ENCODE results near the gene AP3B1.
A peak's percentile ranks its signal among the peaks of the same experiment; 100 is the strongest.

AP3B1 gene

GRCh38 chr5:78323241-78323640, 28.7 kb upstream of the AP3B1 start:
- Mint-ChIP-seq H3K27ac (no peak overlapping the region), H3K4me1 (peaks cover 14% of the 10 kb centered on the region), H3K27me3 (ENCODE audit: low read depth, poor library complexity) (no peaks in the 10 kb centered on the region), H3K36me3 (ENCODE audit: low read depth) (no peaks in the 10 kb centered on the region), H3K4me3 (no peak overlapping the region), H3K9me3 (no peaks in the 10 kb centered on the region)
- DNase-seq: no peak
- no peak for TF ChIP-seq CTCF (IDR thresholded peaks at IDR 0.05)

DNA sequence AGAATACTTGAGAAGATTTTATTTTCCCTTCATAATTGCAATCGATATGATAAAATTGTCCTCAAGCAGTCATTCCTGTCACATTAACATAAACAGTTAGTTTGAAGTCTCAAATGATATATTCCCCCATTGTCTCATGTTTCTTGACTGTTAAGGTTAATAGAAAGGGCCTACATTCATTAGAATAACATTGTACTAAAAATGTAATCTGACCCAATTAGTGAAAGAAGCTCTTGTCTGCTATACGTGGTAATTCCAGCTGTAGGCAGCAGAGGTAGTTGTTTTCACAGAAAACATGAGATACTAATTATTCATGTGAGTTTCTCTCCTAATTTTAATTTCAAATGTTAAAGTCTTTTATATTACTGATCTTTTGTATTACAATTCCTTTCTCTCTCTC, 25.9 kb upstream of the AP3B1 start:
- no peak overlapping the region for H3K4me3 Mint-ChIP-seq
- H3K4me1 Mint-ChIP-seq: peaks cover 14% of the 10 kb centered on the region
- no peak overlapping the region for H3K27ac Mint-ChIP-seq
- DNase-seq: no peak
- H3K27me3 Mint-ChIP-seq (ENCODE audit: low read depth, poor library complexity): no peaks in the 10 kb centered on the region
- H3K36me3 Mint-ChIP-seq (ENCODE audit: low read depth): no peaks in the 10 kb centered on the region
- TF ChIP-seq CTCF (IDR thresholded peaks at IDR 0.05): peak; percentile 52
- peaks cover 2% of the 10 kb centered on the region for H3K9me3 Mint-ChIP-seq

- Mint-ChIP-seq H3K9me3 (peaks cover 20% of the 10 kb centered on the region), H3K4me1 (peaks cover 14% of the 10 kb centered on the region), H3K4me3 (no peak overlapping the region), H3K27me3 (ENCODE audit: low read depth, poor library complexity) (no peaks in the 10 kb centered on the region), H3K27ac (no peak overlapping the region), H3K36me3 (ENCODE audit: low read depth) (peaks cover 13% of the 10 kb centered on the region)
- no peak for TF ChIP-seq CTCF (IDR thresholded peaks at IDR 0.05)
- DNase-seq: no peak
Measured at GRCh38 chr5:78318337-78318736, 23.8 kb upstream of the AP3B1 start.

DNA sequence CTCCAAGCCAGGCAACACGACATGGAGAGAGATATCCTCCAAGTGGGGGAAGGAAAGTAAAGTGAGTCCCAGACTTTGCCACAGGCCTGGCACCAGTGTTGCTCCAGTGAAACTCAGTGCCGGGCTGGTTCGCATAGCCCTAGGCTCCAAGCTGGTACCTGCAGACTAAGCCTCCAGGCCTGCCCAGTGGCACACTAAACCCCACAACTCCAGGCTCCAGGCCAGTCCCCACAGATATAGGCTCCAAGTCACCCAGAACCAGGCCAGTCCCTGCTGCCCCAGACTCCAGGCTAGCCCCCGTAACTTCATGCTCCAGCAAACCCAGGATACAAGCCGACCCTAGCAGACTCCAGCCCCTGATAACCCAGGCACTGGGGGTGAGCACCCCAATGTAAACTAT, 23.0 kb upstream of the AP3B1 start:
- H3K27ac Mint-ChIP-seq: no peak overlapping the region
- H3K36me3 Mint-ChIP-seq (ENCODE audit: low read depth): peaks cover 13% of the 10 kb centered on the region
- no peak overlapping the region for H3K4me3 Mint-ChIP-seq
- no peak for TF ChIP-seq CTCF (IDR thresholded peaks at IDR 0.05)
- H3K27me3 Mint-ChIP-seq (ENCODE audit: low read depth, poor library complexity): no peaks in the 10 kb centered on the region
- no peak for DNase-seq
- H3K4me1 Mint-ChIP-seq: peaks cover 14% of the 10 kb centered on the region
- peaks cover 20% of the 10 kb centered on the region for H3K9me3 Mint-ChIP-seq

- Mint-ChIP-seq H3K27me3 (ENCODE audit: low read depth, poor library complexity) (no peaks in the 10 kb centered on the region), H3K4me3 (no peak overlapping the region), H3K9me3 (peaks cover under 1% of the 10 kb centered on the region), H3K36me3 (ENCODE audit: low read depth) (no peaks in the 10 kb centered on the region), H3K4me1 (no peaks in the 10 kb centered on the region), H3K27ac (no peak overlapping the region)
- TF ChIP-seq CTCF (IDR thresholded peaks at IDR 0.05): no peak
- no peak for DNase-seq
Measured at GRCh38 chr5:78308703-78309102, 14.2 kb upstream of the AP3B1 start.

GRCh38 chr5:78300464-78301045, 6.1 kb upstream of the AP3B1 start:
- peaks cover 27% of the 10 kb centered on the region for H3K9me3 Mint-ChIP-seq
- H3K27ac Mint-ChIP-seq: no peak overlapping the region
- no peak overlapping the region for H3K4me3 Mint-ChIP-seq
- no peak for TF ChIP-seq CTCF (IDR thresholded peaks at IDR 0.05)
- peaks cover 11% of the 10 kb centered on the region for H3K36me3 Mint-ChIP-seq (ENCODE audit: low read depth)
- peaks cover 12% of the 10 kb centered on the region for H3K27me3 Mint-ChIP-seq (ENCODE audit: low read depth, poor library complexity)
- H3K4me1 Mint-ChIP-seq: peaks cover 4% of the 10 kb centered on the region
- no peak for DNase-seq
